Measurements from ENCODE around the gene TMEM131. TPM values are rescaled to one million over a fixed set of nuclear protein-coding genes. Genes with fewer than 3 reads are reported as not detected.

The TMEM131 gene
- polyA plus RNA-seq, 3 donors: 7.0 to 23.6 (median 8.2) TPM

- Histone ChIP-seq H3K9me3 (replicated peaks in 1 of 2; ENCODE audit: control insufficient read depth in 1 of 2, insufficient read depth in 1 of 2, low read length in 2 of 2) (no peaks in the 10 kb centered on the region), H3K4me3 (replicated peaks in 1 of 3; ENCODE audit: low read depth in 2 of 3, low read length in 3 of 3) (no peak overlapping the region), H3K9ac (ENCODE audit: insufficient read depth, low read length, poor library complexity, severe bottlenecking) (no peak overlapping the region), H2AFZ (ENCODE audit: insufficient read depth, low read depth, low read length, poor library complexity, severe bottlenecking) (no peak overlapping the region), H3K27ac (ENCODE audit: low read depth in 1 of 2, low read length in 2 of 2) (no peak overlapping the region), H3K36me3 (replicated peaks in 1 of 2; ENCODE audit: control insufficient read depth in 1 of 2, insufficient read depth in 2 of 2, low read length in 2 of 2) (no peaks in the 10 kb centered on the region), H3K4me1 (ENCODE audit: control insufficient read depth in 1 of 2, insufficient read depth in 2 of 2, low read length in 2 of 2) (no peaks in the 10 kb centered on the region), H3K27me3 (ENCODE audit: control insufficient read depth in 2 of 2, insufficient read depth in 2 of 2, low read length in 2 of 2) (no peaks in the 10 kb centered on the region), H4K20me1 (ENCODE audit: insufficient read depth, low read length) (no peaks in the 10 kb centered on the region), H3K4me2 (replicated peaks; ENCODE audit: extremely low read depth, low read length, poor library complexity, severe bottlenecking) (no peak overlapping the region), H3K79me2 (ENCODE audit: insufficient read depth, low read length) (no peaks in the 10 kb centered on the region)
- TF ChIP-seq CTCF (IDR thresholded peaks at IDR 0.05): no peak
- H3K27ac Mint-ChIP-seq: no peak overlapping the region
- intact Hi-C loops (cut with micrococcal nuclease): loop anchor here in 1 of 2 donors (10.0 kb wide), 1 partner anchor 678 kb away; no protein-coding TSS in a partner anchor
- peaks cover 0 to 3% (median 0%) of the 10 kb centered on the region in 7 donors for H3K9me3 Mint-ChIP-seq
- H3K4me3 Mint-ChIP-seq: no peak overlapping the region
- WGBS (ENCODE audit: insufficient coverage): 90% methylated on average over 4 of the region's 11 CpGs
- no peaks in the 10 kb centered on the region for H3K36me3 Mint-ChIP-seq
- H3K4me1 Mint-ChIP-seq: peaks cover 4% of the 10 kb centered on the region
- DNase-seq: no peak
- H3K27me3 Mint-ChIP-seq (ENCODE audit: low read depth in 3 of 3): peaks cover 1 to 5% (median 4%) of the 10 kb centered on the region in 3 donors
Observed at GRCh38 chr2:97706708-97707345, 288.9 kb downstream of the TMEM131 start.

Small RNA genes lying within 50 kb of the gene (small RNA-seq; reads per million reads assigned to genes)
- gene HMGN1P36 (ENCODE audit: insufficient read length, low read depth) (not detected), gene RNU7-96P (ENCODE audit: insufficient read length, low read depth) (not detected)

Other genes starting within 250 kb of the TMEM131 start
- not detected for gene VWA3B, start 91.2 kb upstream of the TMEM131 start, polyA plus RNA-seq